Thyroid gland (tissue), 4 donors: ENCODE measurements around the gene DOCK6. TPM values are rescaled to one million over a fixed set of nuclear protein-coding genes. Genes with fewer than 3 reads are reported as not detected.

Source experiments
- DNase-seq, 2 donors: peaks; one replicate each; pipeline ENCODE4 v3.0.0-alpha.2; 2019
- H3K27ac ChIP-seq, 3 donors: fragments of 200-600 bp; sonication (generic); 1 replicate in 2 of 3; 2 replicates in 1 of 3; pipeline ENCODE4 v1.5.1; 2016 to 2019; ENCODE audit warnings: mild to moderate bottlenecking in 1 of 3, moderate library complexity in 1 of 3
- H3K27me3 ChIP-seq: fragments of 200-600 bp; sonication (generic); one replicate; pipeline ENCODE4 v1.5.1; 2019
- H3K36me3 ChIP-seq, 2 donors: fragments of 200-600 bp; sonication (generic); one replicate each; pipeline ENCODE4 v1.5.1; 2016 to 2019
- H3K4me1 ChIP-seq, 2 donors: fragments of 200-600 bp; sonication (generic); one replicate each; pipeline ENCODE4 v1.5.1; 2017 to 2019
- H3K4me3 ChIP-seq, 3 donors: fragments of 200-600 bp; sonication (generic); replicated peaks in 1 of 3; 1 replicate in 2 of 3; 2 replicates in 1 of 3; pipeline ENCODE4 v1.5.1; 2016; ENCODE audit warnings: mild to moderate bottlenecking in 1 of 3
- H3K9me3 ChIP-seq: fragments of 200-600 bp; sonication (generic); one replicate; pipeline ENCODE4 v1.5.1; 2017
- CTCF ChIP-seq, 6 experiments: fragments of 200-600 bp in 3 of 6; fragments of 450-650 bp in 3 of 6; sonication (generic) in 3 of 6; IDR thresholded peaks; one replicate each; pipeline ENCODE4 v1.5.1; 2016 to 2019; ENCODE audit warnings: antibody characterized with exemption in 6 of 6, mild to moderate bottlenecking in 2 of 6, inconsistent platforms in 1 of 6, moderate library complexity in 1 of 6
- POLR2A ChIP-seq, 2 donors: fragments of 450-650 bp; IDR thresholded peaks; one replicate each; pipeline ENCODE4 v1.6.1; 2017; ENCODE audit warnings: antibody characterized with exemption in 2 of 2, mild to moderate bottlenecking in 2 of 2, moderate library complexity in 1 of 2
- WGBS, 2 donors: methylation state at CpG; one replicate each; pipeline ENCODE4 v1.1.5; 2017; 5-methylcytosine and 5-hydroxymethylcytosine counted together
- intact Hi-C: fragments of 100-400 bp; cut with DNase I; formaldehyde crosslinking; loops from one replicate; pipeline ENCODE4 v1.15.1; 2023
- total RNA-seq, 4 donors: library from RNA; depleted of rRNA; stranded (reverse); fragments of >200 nt; gene quantifications; one replicate each; pipeline ENCODE4 v1.2.3, GENCODE V29; 2016

The DOCK6 gene
- total RNA-seq, 4 donors from 2014 or later = 41.4 to 156 (median 58.1) TPM

DNA sequence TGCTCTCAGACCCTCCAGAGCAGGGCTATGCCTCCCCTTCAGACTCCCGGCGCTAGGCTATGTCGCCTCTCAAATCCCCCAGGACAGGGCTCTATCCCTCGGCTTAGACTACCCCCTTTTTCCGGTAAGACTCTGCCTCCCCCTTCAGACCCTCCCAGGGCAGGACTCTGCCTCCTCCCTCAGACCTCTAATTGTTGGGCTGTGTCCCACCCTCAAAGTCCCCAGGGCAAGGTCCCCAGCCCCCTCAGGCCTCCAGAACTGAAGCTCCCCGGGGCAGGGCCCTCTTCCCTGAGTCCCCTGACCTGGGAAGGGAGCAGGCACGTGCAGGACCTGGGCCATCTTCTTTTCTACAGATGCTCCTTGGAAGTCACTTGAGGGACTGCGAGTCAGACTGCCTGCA is 68.2 kb downstream of the DOCK6 start:
- Histone ChIP-seq H3K4me1 (peaks cover 37 to 70% of the 10 kb centered on the region in 2 donors), H3K4me3 (no peak overlapping the region), H3K27me3 (no peaks in the 10 kb centered on the region), H3K27ac (peak overlapping the region; percentile 39 to 90 (median 78)), H3K36me3 (peaks cover 14 to 18% of the 10 kb centered on the region in 2 donors), H3K9me3 (no peaks in the 10 kb centered on the region)
- TF ChIP-seq POLR2A (IDR thresholded peaks at IDR 0.05) (no peak), CTCF (IDR thresholded peaks at IDR 0.05) (no peak)
- DNase-seq = no peak
- 76 to 91% methylated on average over 6 to 8 of the region's 8 CpGs for WGBS, 2 donors
- intact Hi-C loops = no loop called here

DNA sequence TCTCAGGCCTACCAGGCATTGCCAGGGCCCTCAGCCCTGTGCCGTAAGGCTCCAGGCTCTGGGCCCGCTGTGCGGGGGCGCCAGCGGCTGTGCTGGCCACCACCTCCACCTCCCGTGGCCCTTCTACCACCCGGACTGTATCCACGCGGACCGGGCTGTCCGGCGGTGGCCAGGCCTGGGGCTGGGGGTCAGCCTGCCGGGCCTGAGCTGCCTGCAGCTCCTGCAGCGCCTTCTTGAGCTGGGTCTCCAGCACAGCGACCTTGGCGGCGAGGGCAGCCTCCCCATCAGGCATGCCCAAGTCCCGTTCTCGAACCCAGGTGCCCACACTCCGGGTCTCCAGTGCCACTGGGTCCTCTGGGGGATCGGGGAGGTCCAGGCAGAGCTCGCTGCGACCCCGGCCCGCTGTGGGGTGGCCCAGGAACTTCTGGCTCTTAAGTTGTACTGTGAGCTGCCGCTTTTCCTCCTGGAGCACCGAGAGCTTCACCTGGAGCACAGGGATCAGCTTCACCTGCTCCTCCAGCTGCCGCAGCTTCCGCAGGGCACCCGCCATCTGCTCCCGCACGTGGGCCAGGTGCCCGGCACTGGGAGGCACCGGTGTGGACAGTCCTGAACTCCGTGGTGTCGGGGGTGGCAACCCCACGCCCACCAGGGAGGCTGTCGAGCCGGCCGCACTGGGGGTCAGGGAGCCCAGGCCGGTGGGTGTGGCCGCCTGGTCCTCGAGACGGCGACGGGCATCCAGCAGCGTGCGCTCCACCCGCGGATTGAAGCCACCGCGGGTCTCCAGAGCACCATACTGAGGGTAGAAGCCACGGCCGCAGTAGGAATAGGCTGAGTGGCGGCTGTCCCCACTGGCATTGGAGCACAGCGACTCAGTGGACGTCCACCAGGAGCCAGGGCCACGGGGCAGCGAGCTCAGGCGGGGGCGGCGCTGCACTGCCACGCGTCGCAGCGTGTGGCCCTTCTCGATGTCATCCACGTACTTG is 69.1 kb downstream of the DOCK6 start:
- intact Hi-C loops = no loop called here
- H3K27me3 ChIP-seq = no peaks in the 10 kb centered on the region
- DNase-seq = no peak
- peak overlapping the region in 2 of 3 donors; percentile 10 to 78 for H3K27ac ChIP-seq
- H3K4me1 ChIP-seq = peaks cover 28 to 65% of the 10 kb centered on the region in 2 donors
- TF ChIP-seq CTCF (IDR thresholded peaks at IDR 0.05) (no peak), POLR2A (IDR thresholded peaks at IDR 0.05) (no peak)
- H3K4me3 ChIP-seq = no peak overlapping the region
- no peaks in the 10 kb centered on the region for H3K9me3 ChIP-seq
- 89 to 96% methylated on average over 26 to 33 of the region's 68 CpGs for WGBS, 2 donors
- peaks cover 14 to 18% of the 10 kb centered on the region in 2 donors for H3K36me3 ChIP-seq

DNA sequence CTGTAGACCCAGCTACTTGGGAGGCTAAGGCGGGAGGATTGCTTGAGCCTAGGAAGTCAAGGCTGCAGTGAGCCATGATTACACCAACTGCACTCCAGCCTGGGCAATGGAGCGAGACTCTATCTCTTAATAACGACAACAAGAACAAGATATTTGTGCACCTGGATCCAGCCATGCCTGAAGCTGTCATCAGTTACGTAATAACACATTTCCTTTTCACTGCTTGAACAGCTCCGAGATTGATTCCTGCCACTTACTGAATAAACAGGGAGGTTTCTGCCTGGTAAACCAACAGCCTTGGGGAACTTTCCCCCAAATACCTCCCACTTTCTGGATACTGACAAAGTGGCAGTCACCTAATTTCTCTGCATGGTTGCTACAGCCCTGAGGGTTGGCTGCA is 70.4 kb downstream of the DOCK6 start:
- no peak overlapping the region for H3K4me3 ChIP-seq
- no peak for DNase-seq
- intact Hi-C loops = no loop called here
- peaks cover 14 to 18% of the 10 kb centered on the region in 2 donors for H3K36me3 ChIP-seq
- 75 to 76% methylated on average over 5 of the region's 5 CpGs for WGBS, 2 donors
- TF ChIP-seq POLR2A (IDR thresholded peaks at IDR 0.05) (no peak), CTCF (IDR thresholded peaks at IDR 0.05) (no peak)
- H3K4me1 ChIP-seq = peaks cover 24 to 60% of the 10 kb centered on the region in 2 donors
- H3K27me3 ChIP-seq = no peaks in the 10 kb centered on the region
- H3K9me3 ChIP-seq = no peaks in the 10 kb centered on the region
- H3K27ac ChIP-seq = peak overlapping the region in 2 of 3 donors; percentile 73 to 79

GRCh38 chr19:11191273-11191755 is 71.0 kb downstream of the DOCK6 start:
- Histone ChIP-seq H3K9me3 (no peaks in the 10 kb centered on the region), H3K4me1 (peaks cover 24 to 62% of the 10 kb centered on the region in 2 donors), H3K27me3 (no peaks in the 10 kb centered on the region), H3K4me3 (no peak overlapping the region), H3K27ac (peak overlapping the region in 2 of 3 donors; percentile 73 to 79), H3K36me3 (peaks cover 14 to 18% of the 10 kb centered on the region in 2 donors)
- intact Hi-C loops = no loop called here
- TF ChIP-seq POLR2A (IDR thresholded peaks at IDR 0.05) (no peak), CTCF (IDR thresholded peaks at IDR 0.05) (no peak)
- 69% methylated on average over 7 to 8 of the region's 8 CpGs for WGBS, 2 donors
- peak; percentile 42 for DNase-seq

- H3K27me3 ChIP-seq = no peaks in the 10 kb centered on the region
- H3K4me3 ChIP-seq = no peak overlapping the region
- DNase-seq = no peak
- H3K4me1 ChIP-seq = peaks cover 23 to 62% of the 10 kb centered on the region in 2 donors
- no peaks in the 10 kb centered on the region for H3K9me3 ChIP-seq
- intact Hi-C loops = no loop called here
- no peak for TF ChIP-seq CTCF (IDR thresholded peaks at IDR 0.05)
- no peak for TF ChIP-seq POLR2A (IDR thresholded peaks at IDR 0.05)
- 71 to 76% methylated on average over 8 of the region's 8 CpGs for WGBS, 2 donors
- peak overlapping the region; percentile 5 to 79 (median 73) for H3K27ac ChIP-seq
- peaks cover 14 to 18% of the 10 kb centered on the region in 2 donors for H3K36me3 ChIP-seq
Measured at GRCh38 chr19:11190501-11190900, 71.8 kb downstream of the DOCK6 start.
